ENCODE results near the gene MOK.
"Not testable (repeated sequence)": the region's sequence is repeated elsewhere in the genome, so short reads cannot be mapped to it uniquely, and the experiment has no call there.

The MOK gene

DNA sequence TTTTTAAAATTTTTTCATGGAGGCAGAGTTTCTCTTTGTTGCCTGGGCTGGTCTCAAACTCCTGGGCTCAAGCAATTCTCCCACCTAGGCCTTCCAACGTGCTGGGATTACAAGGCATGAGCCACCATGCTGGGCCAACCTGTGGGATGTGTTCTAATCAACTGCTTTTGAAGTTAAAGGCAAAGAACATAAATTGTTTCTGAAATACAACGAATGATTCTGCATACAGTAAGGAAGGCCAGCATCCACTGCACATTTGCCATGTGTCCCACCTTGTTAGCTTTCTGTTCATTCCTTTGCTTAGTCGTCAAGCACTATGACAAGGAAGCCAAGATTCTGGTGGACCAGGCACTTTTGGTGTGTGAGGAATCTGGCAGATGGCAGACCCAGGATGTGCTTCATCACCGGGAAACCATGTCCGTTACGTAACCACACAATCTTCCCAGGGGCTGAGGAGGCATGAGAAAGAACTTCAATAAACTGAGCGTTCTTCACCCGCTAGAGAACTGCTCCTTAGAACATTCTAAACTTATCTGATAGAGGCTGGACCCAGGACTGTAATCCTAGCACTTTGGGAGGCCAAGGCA, 24.5 kb downstream of the MOK start:
- DNase-seq: no peak

DNA sequence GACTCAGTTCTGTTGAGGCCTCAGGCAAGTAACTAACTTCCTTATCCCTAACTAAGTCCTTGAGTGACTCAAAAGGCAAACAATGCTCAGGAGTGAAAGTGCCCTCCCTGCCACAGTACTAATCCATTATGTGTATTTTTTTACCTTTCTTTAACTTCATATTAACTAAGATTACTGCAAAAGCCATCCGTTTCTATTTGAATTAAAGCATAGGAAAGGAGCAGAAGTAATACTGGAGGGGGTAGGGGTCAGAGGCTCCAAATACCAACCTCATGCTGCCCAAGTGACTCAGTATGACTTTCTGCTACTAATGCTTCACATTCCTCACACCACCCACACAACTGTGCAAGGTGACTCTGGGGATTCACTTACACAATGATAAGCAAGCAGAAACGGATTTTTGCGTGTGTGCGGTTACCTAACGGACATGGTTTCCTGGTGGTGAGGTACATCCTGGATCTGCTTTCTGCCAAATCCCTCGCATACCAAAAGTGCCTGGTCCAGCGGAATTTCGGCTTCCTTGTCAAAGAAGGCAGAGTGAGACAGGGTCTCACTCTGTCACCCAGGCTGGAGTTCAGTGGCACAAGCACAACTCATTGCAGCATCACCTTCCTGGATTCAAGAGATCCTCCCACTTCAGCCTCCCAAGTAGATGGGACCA, 25.1 kb downstream of the MOK start:
- no peak for DNase-seq

DNA sequence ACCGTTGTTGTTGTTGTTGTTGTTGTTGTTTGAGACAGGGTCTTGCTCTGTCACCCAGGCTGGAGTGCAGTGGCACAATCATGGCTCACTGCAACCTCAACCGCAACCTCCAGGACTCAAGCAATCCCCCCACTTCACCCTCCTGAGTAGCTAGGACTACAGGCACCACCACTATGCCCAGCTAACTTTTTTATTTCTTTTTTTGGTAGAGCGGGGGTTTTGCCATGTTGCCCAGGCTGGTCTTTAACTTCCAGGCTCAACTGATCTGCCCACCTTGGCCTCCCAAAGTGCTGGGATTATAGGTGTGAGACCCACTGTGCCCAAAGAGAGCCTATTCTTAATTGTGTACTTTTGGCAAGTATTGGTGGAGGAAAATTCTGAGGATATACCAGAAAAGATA, 25.7 kb downstream of the MOK start:
- no peak for DNase-seq

DNA sequence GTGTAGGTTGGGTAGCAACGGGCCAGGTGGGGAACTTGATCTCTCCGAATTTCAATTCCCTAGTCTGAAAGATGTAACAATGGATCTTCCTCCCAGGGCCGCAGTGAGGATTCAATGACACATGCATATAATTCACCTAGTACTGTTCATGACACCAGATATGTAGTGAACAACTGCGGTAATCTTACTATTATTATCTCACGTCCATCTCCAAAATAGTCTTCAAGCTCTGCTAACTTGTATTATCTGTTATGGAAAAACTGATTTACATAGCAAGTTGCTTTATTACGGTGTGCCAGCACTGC, 26.4 kb downstream of the MOK start:
- no peak for DNase-seq

DNA sequence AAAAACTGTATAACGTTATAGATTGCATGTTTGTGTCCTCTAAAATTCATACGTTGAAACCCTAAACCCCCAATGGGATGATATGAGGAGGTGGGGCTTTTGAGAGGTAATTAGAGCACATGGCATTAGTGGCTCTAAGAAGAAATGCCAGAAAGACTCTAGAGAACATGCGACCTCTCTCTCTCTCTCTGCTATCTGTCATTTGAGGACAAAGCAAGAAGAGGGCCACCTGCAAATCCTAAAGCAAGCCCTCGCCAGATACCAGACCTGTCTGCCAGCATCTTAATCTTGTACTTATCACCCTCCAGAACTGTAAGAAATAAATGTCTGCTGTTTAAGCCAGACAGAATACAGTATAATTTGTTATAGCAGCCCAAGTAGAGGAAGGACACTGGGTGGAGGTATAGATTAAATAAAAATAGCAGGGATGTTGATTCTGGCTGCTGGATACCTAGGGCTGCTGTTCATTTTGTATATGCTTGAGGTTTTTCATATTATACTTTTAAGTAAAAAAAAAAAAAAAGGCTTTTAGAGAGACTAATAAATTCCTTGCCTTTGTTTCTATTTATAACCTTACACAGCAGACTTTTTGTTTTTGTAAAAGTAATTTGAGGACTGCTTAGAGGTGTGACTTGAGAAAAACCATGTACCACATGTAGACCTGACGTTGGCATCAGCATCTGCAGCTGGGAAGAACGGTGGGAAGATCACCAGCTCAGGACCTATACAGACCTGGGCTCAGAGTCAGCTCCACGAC, 26.9 kb downstream of the MOK start:
- no peak for DNase-seq

DNA sequence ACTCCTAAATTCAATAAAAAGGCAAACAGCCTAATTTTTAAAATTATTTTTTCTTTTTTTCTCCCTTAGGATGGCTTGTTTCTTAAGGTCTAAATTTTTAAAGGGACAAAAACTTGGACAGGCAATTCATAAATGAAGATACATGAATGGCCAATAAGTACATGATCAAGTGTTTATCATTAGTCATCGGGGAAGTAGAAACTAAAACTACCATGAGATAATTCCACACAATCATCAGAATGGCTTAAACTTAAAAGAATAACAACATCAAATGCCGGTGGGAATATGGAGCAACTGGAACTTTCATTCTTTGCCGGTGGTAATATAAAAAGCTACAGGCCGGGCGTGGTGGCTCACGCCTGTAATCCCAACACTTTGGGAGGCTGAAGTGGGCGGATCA, 29.1 kb downstream of the MOK start:
- no peak for DNase-seq

DNA sequence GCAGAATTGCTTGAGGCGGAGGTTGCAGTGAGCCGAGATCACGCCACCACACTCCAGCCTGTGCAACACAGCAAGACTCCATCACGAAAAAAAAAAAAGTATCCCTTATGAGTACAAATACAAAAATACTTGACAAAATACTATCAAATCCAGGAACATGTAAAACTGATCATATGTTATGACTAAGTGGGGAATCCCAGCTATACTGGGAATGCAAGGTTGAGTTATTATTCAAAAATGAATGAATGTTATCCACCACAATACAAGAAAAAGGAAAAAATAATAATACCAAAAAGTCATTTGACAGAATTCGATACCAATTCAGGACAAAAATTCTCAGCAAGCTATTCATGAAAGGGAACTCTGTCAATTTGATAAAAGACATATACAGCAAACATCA, 32.6 kb downstream of the MOK start:
- DNase-seq: no peak

DNA sequence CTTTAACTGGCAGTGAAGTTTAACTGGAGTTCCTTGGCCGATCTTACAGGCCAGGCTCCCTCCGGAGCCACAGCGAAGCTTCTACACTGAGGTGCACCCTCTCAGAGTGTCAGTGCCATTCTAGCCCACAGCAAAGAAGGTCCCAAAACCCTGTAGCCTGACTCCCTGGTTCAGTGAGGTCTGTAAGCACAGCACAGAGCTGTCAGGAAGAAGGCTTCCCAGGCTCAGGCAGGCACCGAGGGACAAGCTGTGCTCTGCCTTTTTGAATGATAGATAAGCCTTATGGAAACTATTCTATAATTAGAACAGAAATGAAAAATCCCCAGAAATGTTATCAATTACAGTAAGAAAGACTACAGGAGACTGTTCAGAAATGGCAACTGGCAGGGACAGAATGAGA, 40.2 kb downstream of the MOK start:
- DNase-seq: no peak

DNA sequence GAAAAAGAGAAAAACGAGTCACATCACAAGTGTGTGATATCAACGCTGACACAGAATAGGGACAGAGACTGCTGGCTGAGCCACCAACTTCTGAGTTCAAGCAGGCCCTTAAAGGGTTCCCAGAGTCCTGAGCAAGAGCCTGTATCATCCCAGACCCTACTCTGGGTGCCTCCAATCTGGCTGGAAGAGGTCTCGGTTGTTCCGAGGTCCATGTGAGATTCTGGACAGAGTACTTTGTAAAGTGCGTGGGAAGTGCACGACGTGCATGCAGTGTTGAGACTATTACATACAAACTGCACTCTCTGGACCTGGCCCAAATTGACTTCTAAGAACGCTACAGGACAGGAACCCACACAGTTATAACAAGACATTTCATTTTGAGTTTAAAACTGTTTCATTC, 40.6 kb downstream of the MOK start:
- no peak for DNase-seq

DNA sequence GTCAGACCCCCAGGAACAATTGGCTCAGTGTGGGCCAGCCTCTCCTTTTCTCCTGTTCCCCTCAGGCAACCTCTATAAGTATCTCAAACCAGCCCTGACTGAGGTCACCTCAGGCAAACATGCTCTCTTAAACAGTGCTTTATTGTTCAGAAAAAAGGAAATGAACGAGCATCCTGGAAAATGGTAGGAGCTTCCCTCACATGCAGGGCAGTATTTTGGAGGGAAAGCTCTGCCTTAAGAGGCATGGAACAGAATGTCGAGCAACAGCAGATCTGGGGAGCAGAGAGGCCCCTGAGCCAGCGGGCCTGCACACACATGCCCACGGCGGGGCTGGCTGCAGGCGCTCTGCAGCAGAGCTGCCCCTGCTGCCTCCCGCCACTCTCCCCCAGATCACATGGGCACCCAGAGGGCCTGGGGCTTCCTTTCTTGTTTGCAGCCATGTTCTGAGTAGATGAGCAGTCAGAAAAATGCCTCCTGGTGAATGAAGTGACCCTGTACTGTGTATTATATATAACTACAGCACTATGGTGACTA, 42.0 kb downstream of the MOK start:
- DNase-seq: no peak

DNA sequence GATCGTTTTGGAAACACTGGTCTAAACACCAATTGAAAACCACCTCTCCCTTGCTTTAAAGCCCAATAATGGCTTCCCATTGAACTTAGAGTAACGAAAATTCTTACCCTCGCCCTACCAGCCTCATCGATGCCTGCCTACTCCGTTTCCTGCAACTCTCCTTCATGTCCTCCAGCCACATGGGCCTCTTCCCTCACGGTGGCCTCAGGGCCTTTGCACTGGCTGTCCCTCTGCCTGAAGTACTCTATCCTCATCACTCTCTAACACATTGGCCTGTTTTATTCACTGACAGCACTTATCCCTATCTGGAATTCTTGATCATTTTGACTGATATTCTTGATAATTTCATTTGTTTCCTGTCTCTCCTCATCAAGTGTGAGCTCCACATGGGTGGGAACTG, 46.8 kb downstream of the MOK start:
- no peak for DNase-seq

DNA sequence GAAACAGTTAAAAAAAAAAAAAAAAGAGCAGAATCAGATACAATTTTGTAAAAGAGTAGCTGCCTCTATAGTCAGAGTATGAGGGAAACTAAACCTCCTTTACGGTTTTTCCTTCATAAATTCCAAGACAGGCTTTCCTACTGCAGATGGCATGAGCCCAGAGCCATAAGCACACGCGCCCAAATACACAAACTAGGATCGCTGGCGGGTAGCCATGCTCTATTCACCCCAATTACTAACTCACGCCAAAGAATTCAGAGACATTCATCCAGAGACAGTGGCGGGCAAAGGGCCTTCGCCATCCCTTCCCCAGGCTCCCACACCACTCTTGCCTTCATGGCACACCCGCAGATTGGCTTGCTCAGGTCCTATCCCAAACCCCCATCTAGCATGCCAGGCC, 48.2 kb downstream of the MOK start:
- DNase-seq: no peak

DNA sequence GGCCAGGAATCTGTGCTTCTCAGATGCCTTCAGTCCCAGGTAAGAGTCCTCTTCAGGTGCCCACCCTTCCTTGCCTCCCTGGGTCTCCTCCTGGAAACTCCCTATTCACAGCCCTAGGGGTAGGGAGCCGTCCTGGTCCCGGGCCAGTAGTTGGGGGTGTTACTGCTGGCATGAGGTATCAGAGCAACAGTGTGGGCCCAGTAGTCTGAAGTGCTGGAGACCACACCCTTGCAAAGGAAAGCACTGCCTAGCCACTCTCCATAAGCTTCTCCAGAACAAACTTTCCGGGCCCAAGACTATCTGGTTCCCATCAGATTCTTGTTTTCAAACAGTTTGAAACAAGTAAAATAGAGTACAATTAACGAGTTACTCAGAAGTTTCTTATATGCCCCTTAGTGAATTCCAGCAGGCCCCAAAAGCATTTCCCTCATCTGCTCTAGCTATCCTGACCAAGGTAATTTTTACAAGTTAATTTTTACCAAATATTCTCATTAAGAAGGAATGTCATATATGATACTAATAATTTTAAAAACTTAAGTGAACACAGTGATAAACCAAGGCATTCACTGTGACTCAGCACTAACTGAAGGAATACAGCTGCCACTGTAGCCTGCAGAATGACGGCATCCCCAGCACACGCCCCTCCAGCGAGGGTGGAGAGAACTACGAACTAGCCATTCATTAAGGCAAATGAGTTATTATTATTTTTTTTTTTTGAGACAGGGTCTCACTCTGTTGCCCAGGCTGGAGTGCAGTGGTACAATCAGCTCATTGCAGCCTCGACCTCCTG, 49.4 kb downstream of the MOK start:
- DNase-seq: no peak

DNA sequence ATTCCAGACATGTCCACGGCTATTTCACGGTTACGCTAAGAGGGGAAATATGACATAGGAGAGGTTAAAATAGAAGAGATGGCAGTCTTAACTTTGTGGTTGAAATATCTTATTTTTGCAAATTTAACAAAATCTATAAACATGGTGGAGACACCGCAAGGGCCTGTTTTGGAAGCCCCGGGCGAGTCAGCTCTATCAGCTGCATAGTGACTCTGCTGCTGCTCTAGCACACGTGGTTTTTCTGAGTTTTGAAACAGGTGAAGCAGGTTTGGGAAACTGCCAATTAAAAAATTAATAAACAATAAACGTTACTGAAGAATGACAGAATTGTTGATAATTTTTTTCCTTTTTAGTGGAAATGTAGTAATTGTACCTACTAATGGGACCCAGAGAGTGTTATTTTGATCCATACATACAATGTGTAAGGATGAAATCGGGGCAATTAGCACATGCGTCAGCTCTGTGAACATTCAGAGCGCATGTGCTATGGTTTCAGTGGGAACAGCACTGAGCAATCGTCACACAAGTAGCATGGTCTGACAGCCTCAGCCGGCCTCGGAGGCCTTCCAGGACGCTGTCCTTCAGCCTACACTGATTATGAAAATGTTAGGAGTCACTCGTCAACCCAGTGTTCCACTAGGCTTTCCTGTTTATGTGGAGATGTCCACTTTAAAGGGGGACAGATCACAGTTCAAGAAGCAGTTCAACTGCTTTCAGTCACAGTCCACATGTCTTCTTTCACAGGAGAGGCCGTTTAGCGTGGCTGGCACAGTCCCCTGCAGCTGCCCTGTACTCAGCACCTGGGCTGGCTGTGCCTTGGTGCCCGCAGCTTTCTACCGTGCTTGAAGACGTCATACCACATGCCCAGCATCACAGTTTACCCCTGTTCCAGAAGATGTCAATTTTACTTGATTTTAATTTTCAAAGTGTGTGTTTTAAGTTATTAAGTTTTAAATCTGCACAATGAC, 51.8 kb downstream of the MOK start:
- no peak for DNase-seq

DNA sequence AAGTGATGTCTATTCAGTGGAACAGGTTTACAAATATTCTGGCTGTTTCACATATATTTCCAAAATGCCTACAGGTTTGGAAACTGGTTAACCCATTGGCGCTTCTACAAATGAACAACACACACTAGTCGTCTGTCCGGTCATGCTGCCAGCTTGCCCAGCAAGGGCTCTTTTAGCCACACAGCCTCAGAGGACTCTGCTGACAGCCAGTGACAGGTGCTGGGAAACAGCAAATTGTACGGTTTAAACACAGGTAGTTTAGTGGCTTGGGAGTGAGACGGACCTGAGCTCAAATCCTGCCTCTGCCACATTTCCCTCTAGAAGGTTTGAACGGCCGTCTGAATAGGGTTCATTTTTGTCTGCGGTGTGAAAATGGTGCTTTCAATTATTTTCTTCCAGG, 53.8 kb downstream of the MOK start:
- DNase-seq: no peak

DNA sequence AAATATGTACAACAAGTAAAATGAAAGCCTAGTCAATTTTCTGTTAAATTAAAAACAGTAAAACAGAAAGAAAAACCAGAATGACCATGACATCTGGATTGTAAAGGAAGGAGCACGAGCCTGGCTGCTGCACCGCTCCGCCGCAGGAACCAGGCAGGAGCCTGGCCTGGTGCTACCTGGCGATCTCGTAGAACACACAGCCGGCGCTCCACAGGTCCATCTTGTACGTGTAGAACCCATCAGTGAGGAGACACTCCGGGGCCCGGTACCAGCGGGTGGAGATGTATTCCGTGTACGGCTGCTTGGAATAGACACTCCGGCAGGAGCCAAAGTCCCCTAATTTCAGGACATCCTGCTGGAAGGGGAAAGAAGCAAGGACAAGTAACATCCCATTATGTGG, 54.3 kb downstream of the MOK start:
- DNase-seq: no peak

DNA sequence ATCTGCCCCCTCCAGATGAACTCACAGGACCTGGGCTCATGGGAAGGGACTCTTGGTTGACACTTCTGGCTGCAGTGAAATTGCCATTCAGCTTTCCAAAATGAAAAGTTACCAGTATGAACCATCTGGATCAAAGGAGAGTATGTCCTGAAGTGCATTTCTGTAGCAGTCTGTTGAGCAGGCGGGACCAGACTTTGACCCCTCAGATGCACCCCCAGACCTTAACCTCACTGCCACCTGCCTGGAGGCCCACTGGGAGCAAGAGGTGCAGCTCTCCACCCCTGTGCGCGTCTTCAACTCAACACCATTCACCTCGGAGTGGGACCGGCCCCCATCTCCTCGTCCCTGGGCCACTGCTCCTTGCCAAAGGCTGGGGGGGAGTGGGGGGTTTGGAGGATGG, 55.0 kb downstream of the MOK start:
- DNase-seq: no peak

DNA sequence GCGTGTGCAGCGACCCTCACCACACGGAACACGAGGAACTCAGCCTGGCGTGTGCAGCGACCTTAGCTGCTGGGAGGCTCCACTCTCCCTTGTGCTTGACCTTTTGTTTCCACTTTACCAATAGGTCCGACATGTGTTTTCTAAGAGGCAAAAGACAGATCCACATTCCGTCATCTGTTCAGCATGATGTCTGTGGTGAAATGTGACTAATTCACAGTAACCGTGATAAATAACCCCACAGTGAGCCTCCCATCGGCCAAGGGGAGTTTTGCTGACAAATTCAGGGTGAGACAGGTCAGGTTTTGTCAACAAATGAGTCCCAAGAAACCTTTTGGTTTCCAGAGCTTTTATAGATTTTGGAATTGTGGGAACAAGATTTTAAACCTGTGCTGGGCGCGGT, 55.9 kb downstream of the MOK start:
- no peak for DNase-seq

DNA sequence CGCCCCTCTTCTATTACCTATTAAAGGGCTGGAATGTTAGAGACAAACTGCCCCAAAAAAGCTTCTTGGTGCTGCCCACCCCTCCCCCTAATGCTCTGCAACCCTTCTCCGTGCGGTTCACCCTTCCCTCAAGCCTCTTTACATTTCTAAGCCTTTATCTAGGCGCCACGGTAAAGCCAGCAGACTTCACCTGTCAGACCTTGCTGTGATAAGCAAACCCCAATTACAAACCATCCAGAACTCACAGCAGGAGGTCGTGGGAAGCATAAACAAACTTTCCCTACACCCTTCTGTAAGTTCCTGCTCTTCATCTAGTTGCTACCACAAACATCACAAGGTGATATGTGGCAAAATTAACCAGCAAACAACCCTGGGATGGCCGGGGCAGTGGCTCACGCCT, 56.8 kb downstream of the MOK start:
- DNase-seq: no peak

DNA sequence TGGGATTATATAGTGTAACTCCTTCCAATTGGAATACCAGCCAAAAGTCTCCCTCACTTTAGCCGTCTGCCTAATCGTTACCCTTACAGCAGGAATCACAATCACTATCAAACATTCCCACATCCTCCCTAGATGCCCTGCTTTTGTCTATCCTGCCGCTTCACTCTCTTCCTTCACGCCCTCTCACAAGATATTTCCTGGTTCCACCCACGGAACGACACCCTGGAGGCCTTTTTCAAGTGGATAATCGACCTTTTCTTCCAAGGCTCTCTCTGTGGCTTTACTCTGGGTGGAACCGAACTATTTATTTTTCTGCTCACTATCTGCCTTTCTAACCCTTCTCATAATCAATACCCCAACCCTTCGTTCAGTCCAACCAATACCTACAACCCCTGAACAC, 58.9 kb downstream of the MOK start:
- no peak for DNase-seq

DNA sequence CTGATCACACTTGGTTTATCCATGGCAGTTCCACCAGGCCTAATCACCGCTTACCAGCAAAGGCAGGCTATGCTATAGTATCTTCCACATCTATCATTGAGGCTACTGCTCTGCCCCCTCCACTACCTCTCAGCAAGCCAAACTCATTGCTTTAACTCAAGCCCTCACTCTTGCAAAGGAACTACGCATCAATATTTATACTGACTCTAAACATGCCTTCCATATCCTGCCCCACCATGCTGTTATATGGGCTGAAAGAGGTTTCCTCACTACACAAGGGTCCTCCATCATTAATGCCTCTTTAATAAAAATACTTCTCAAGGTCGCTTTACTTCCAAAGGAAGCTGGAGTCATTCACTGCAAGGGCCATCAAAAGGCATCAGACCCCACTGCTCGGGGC, 61.2 kb downstream of the MOK start:
- DNase-seq: not testable (repeated sequence)

DNA sequence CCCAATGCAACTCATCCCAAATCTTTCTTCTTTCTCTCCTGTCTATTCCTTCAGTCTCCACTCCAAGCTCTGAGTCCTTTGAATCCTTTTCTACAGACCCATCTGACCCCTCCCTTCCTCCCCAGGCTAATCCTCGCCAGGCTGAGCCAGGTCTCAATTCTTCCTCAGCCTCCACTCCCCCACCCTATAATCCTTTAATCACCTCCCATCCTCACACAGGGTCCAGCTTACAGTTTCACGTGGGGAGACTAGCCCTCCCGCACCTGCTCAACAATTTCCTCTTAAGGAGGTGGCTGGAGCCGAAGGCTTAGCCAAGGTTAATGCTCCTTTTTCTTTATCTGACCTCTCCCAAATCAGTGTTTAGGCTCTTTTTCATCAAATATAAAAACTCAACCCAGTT, 63.8 kb downstream of the MOK start:
- no peak for DNase-seq

All from effector CD8-positive, alpha-beta T cell (primary cell).